ENCODE results near the gene THAP6.

THAP6 gene

DNA sequence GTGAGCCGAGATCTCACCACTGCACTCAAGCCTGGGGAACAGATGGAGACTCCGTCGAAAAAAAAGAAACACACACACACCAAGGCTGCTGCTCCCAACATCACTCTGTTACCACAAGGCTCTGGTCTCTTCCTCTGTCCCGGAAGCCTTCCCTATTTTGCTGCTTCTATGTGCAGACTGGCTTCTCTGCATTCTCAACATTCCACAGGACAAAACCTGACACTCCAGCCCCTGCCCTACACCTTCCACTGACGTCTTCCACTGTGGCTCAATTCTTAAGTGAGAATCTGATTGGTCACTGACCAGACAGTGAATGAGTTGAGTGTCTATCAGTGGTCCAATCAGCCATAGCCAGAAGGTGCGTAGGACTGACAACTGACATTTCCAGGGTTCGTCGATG lies 47.5 kb downstream of the THAP6 start:
- Histone ChIP-seq H3K36me3 (ENCODE audit: insufficient read depth) (no peaks in the 10 kb centered on the region), H4K20me1 (ENCODE audit: insufficient read depth) (no peaks in the 10 kb centered on the region), H3K27me3 (ENCODE audit: insufficient read depth, low read depth) (no peaks in the 10 kb centered on the region), H3K4me3 (IDR thresholded peaks at IDR 0.05; ENCODE audit: insufficient read depth, low read depth, low read length) (no peak overlapping the region), H3K4me2 (no peak overlapping the region), H3K27ac (no peak overlapping the region), H3K4me1 (ENCODE audit: low read depth, poor library complexity, severe bottlenecking) (peaks cover 8% of the 10 kb centered on the region), H3K79me2 (ENCODE audit: insufficient read depth, low read depth) (no peaks in the 10 kb centered on the region), H3K9ac (no peak overlapping the region), H2AFZ (ENCODE audit: low read depth) (no peak overlapping the region)
- TF ChIP-seq, protein P1, sequence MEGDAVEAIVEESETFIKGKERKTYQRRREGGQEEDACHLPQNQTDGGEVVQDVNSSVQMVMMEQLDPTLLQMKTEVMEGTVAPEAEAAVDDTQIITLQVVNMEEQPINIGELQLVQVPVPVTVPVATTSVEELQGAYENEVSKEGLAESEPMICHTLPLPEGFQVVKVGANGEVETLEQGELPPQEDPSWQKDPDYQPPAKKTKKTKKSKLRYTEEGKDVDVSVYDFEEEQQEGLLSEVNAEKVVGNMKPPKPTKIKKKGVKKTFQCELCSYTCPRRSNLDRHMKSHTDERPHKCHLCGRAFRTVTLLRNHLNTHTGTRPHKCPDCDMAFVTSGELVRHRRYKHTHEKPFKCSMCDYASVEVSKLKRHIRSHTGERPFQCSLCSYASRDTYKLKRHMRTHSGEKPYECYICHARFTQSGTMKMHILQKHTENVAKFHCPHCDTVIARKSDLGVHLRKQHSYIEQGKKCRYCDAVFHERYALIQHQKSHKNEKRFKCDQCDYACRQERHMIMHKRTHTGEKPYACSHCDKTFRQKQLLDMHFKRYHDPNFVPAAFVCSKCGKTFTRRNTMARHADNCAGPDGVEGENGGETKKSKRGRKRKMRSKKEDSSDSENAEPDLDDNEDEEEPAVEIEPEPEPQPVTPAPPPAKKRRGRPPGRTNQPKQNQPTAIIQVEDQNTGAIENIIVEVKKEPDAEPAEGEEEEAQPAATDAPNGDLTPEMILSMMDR (conservative IDR thresholded peaks at IDR 0.05; ENCODE audit: low read depth, low read length) = no peak

- no peaks in the 10 kb centered on the region for H3K79me2 ChIP-seq (ENCODE audit: insufficient read depth, low read depth)
- H3K4me1 ChIP-seq (ENCODE audit: low read depth, poor library complexity, severe bottlenecking) = peaks cover 8% of the 10 kb centered on the region
- no peaks in the 10 kb centered on the region for H4K20me1 ChIP-seq (ENCODE audit: insufficient read depth)
- no peak overlapping the region for H2AFZ ChIP-seq (ENCODE audit: low read depth)
- H3K36me3 ChIP-seq (ENCODE audit: insufficient read depth) = no peaks in the 10 kb centered on the region
- no peak overlapping the region for H3K27ac ChIP-seq
- H3K27me3 ChIP-seq (ENCODE audit: insufficient read depth, low read depth) = no peaks in the 10 kb centered on the region
- TF ChIP-seq, protein P1 (conservative IDR thresholded peaks at IDR 0.05; ENCODE audit: low read depth, low read length) = no peak
- H3K4me3 ChIP-seq (IDR thresholded peaks at IDR 0.05; ENCODE audit: insufficient read depth, low read depth, low read length) = no peak overlapping the region
- H3K4me2 ChIP-seq = no peak overlapping the region
- H3K9ac ChIP-seq = no peak overlapping the region
These were observed 49.8 kb downstream of the THAP6 start for GRCh38 chr4:75564023-75564422.

DNA sequence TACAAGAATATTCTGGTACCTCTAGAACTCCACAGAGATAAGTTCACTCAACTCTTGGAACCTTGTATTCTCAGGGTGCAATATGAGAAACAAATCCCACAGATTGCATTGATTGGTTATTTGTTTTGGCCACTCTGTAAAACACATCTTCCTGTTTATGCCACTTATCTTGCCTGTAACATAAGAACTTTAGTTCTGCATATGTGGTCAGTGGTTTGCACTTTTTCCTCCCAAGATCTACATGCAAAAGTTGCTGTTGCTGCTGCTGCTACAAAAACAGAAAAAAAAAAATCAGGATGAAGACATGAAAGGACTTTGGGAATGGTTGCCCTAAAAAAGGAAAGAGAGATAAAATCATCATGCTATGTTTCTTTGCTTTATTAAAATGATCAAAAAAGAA lies 51.2 kb downstream of the THAP6 start:
- Histone ChIP-seq H3K36me3 (ENCODE audit: insufficient read depth) (no peaks in the 10 kb centered on the region), H3K79me2 (ENCODE audit: insufficient read depth, low read depth) (no peaks in the 10 kb centered on the region), H2AFZ (ENCODE audit: low read depth) (no peak overlapping the region), H3K27ac (no peak overlapping the region), H3K4me3 (IDR thresholded peaks at IDR 0.05; ENCODE audit: insufficient read depth, low read depth, low read length) (no peak overlapping the region), H4K20me1 (ENCODE audit: insufficient read depth) (no peaks in the 10 kb centered on the region), H3K4me1 (ENCODE audit: low read depth, poor library complexity, severe bottlenecking) (peaks cover 8% of the 10 kb centered on the region), H3K27me3 (ENCODE audit: insufficient read depth, low read depth) (no peaks in the 10 kb centered on the region), H3K9ac (no peak overlapping the region), H3K4me2 (no peak overlapping the region)
- TF ChIP-seq, protein P1 (conservative IDR thresholded peaks at IDR 0.05; ENCODE audit: low read depth, low read length) = no peak

DNA sequence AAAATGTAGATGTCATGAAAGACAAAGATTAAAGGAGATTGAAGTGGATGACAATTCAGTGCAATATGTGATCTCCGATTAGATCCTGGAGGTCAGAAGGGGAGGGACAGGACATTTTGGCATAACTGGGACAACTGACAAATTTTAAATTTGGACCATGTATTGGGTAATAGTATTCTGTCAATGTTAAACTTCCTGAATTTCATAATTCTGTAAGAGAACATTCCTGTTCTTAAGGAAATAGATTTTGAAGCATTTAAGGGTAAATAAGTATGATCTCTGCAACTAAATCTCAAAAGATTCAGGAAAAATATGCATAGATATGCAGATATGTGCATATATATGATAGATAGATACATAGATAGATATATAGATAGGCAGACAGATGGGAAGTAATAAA lies 52.6 kb downstream of the THAP6 start:
- no peak overlapping the region for H3K9ac ChIP-seq
- H3K36me3 ChIP-seq (ENCODE audit: insufficient read depth) = no peaks in the 10 kb centered on the region
- no peak overlapping the region for H3K4me2 ChIP-seq
- H3K4me3 ChIP-seq (IDR thresholded peaks at IDR 0.05; ENCODE audit: insufficient read depth, low read depth, low read length) = no peak overlapping the region
- H3K27me3 ChIP-seq (ENCODE audit: insufficient read depth, low read depth) = no peaks in the 10 kb centered on the region
- H4K20me1 ChIP-seq (ENCODE audit: insufficient read depth) = no peaks in the 10 kb centered on the region
- TF ChIP-seq, protein P1 (conservative IDR thresholded peaks at IDR 0.05; ENCODE audit: low read depth, low read length) = no peak
- no peaks in the 10 kb centered on the region for H3K79me2 ChIP-seq (ENCODE audit: insufficient read depth, low read depth)
- H3K27ac ChIP-seq = no peak overlapping the region
- peaks cover 8% of the 10 kb centered on the region for H3K4me1 ChIP-seq (ENCODE audit: low read depth, poor library complexity, severe bottlenecking)
- H2AFZ ChIP-seq (ENCODE audit: low read depth) = no peak overlapping the region
